HFF-Myc (cell line): ENCODE data around the gene BMP2K.
A peak's percentile ranks its signal among the peaks of the same experiment; 100 is the strongest.

ENCODE experiments used
- DNase-seq: peaks from one replicate; pipeline ENCODE4 v3.0.0-alpha.2; 2011; ENCODE audit warnings: low read depth; ENCODE audit errors: extremely low read depth
- H3K4me3 ChIP-seq: replicated peaks from 2 replicates; pipeline ENCODE4 v1.5.1; 2011; ENCODE audit warnings: low read depth, mild to moderate bottlenecking, control low read depth, low read length
- TF ChIP-seq, protein P1 (sequence below): IDR thresholded peaks from 2 replicates; pipeline ENCODE4 v1.5.1; 2012; ENCODE audit warnings: mild to moderate bottlenecking, low read depth, low read length, control low read depth; ENCODE audit errors: missing control alignments

The BMP2K gene

DNA sequence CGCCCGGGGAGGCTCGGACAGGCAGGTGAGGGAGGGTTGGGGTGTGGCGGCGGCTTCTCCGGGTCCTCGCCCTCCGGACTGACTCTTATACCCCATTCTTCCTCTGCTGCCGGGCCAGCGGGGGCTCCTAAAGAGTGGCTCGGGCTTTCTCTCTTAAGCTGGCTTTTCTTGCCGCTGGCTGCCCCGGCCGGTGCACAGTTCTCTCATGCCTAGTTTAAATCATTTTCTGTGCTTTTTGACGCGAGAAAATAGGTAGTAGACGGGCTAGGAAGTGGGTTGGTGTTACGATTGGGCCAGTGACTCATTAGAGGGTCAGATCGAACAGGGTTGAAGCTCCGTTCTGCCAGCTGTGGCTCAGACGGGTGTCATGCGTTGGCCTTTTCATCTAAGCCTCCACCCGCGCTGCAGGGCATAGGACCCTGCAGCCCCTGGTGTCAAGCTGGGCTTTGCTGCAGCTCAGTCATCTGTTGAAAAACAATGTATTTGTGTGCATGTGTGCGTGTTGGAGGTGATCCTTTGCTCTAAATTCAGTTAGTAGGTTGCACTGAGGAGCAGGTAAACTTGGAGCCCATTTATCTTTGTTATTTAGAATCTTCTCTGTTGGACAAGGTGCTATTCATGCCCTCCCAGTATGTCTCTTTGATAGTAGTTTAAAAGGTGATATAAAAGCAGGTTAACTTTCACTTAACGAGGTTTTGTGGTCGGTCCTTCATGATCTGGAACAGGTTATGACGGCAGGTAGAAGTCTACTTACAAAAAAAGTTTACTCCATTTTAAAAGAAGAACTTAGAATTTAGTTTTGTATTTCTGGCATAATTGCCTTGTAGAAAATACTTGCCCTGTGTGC, 802 bp downstream of the BMP2K start:
- TF ChIP-seq, protein P1, sequence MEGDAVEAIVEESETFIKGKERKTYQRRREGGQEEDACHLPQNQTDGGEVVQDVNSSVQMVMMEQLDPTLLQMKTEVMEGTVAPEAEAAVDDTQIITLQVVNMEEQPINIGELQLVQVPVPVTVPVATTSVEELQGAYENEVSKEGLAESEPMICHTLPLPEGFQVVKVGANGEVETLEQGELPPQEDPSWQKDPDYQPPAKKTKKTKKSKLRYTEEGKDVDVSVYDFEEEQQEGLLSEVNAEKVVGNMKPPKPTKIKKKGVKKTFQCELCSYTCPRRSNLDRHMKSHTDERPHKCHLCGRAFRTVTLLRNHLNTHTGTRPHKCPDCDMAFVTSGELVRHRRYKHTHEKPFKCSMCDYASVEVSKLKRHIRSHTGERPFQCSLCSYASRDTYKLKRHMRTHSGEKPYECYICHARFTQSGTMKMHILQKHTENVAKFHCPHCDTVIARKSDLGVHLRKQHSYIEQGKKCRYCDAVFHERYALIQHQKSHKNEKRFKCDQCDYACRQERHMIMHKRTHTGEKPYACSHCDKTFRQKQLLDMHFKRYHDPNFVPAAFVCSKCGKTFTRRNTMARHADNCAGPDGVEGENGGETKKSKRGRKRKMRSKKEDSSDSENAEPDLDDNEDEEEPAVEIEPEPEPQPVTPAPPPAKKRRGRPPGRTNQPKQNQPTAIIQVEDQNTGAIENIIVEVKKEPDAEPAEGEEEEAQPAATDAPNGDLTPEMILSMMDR: no peak
- no peak for DNase-seq
- peak overlapping the region; percentile 63 for H3K4me3 ChIP-seq

GRCh38 chr4:78777576-78777940, 1.4 kb downstream of the BMP2K start:
- TF ChIP-seq, protein P1: no peak
- H3K4me3 ChIP-seq: peak overlapping the region; percentile 63
- DNase-seq: no peak

DNA sequence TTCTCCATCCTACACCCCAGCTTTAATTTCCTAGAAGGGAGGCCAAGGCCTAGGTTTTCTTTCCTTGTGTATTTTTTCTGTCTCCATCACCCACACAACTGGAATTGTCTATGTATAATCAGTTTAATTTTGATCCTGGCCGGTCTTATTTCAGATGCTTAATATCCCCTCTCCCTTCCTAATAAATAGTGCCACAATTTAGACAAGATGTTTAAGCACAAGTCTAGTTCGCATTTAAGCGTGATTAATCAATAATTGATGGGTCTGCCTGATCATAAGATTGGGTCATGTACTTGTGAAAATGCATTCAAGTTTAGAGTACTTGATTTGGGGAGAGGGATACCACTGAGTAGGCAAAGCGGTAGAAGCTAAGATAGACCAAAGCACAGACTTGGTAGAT, 2.4 kb downstream of the BMP2K start:
- DNase-seq: no peak
- peak overlapping the region; percentile 63 for H3K4me3 ChIP-seq
- TF ChIP-seq, protein P1: no peak

- no peak for DNase-seq
- peak overlapping the region; percentile 63; the same call in 1 of the 2 replicates for H3K4me3 ChIP-seq
- TF ChIP-seq, protein P1: no peak
Measured at GRCh38 chr4:78779280-78779679, 3.1 kb downstream of the BMP2K start.

DNA sequence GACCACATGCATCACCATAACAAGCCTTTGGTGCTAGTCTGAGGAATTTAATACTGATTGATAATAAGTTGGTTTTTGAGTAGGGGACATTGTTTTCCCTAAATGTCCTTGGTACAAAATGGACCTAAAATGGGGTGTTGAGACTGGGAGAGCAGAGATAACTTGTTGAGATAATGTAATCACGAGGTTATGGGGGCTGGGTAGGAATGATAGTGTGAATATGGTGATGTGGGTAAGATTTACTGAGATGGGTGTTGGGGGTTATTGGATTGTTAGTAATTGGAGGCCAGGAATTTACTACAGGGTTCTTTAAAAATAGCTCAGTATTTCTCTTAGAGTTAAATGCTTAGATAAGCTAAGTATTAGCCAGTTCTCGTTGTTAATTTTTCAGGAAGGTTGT, 3.9 kb downstream of the BMP2K start:
- no peak overlapping the region for H3K4me3 ChIP-seq
- TF ChIP-seq, protein P1: no peak

DNA sequence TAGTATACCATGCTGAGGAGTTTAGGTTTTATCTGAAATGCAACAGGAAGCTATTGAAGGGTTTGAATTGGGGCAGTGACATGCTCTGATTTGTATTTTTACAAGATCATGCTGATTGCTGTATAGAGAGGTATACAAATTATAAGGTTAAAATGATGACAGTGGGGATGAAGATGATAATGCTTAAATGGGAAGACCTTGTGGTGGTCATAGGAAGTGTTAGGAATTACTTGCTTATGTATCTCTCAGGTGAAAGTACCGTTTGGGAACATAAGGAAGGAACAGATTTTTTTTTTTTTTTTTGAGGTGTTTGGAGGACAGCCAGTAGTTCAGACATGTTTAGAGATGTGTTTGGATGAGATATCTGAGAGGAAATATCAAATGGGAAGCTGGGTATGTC, 5.0 kb downstream of the BMP2K start:
- no peak overlapping the region for H3K4me3 ChIP-seq
- TF ChIP-seq, protein P1: no peak
- no peak for DNase-seq

More for the DNA sequence above, 3.9 kb downstream of the BMP2K start:
- no peak for DNase-seq

GRCh38 chr4:78781924-78782323, 5.8 kb downstream of the BMP2K start:
- no peak overlapping the region for H3K4me3 ChIP-seq
- no peak for DNase-seq
- TF ChIP-seq, protein P1: no peak
